Purkinje cell (primary cell): ENCODE results near the gene FANK1. TPM values are rescaled to one million over a fixed set of nuclear protein-coding genes. Genes with fewer than 3 reads are reported as not detected.

ENCODE experiments used
- polyA plus RNA-seq: library from polyadenylated mRNA; unstranded; fragments of >200 nt; fragmentation: Nextera tagmentation; gene quantifications from 2 replicates; pipeline ENCODE4 v1.2.1, GENCODE V29; 2014

Gene FANK1
- 0.70 and 4.2 TPM in 2 replicates for polyA plus RNA-seq

GRCh38 chr10:125896088-125896934 is at the start of gene FANK1:
Gene FANK1 (plus strand): TSS chr10:125896564. CDS start chr10:125896643, 79 bp downstream.

GRCh38 chr10:125881192-125881591 is 15.2 kb upstream of the FANK1 start, which contains the start of gene DHX32:
Gene DHX32 (minus strand): TSS chr10:125881292. CDS start chr10:125880824, 468 bp downstream.

Other genes starting within 250 kb of the FANK1 start
- not detected in 2 replicates for gene TEX36, start 213.4 kb upstream of the FANK1 start, polyA plus RNA-seq
- gene EDRF1, start 176.9 kb upstream of the FANK1 start, polyA plus RNA-seq: 10.0 and 15.5 TPM in 2 replicates
- gene MMP21, start 120.7 kb upstream of the FANK1 start, polyA plus RNA-seq: not detected in 2 replicates
- 15.6 and 31.0 TPM in 2 replicates for gene UROS, start 73.3 kb upstream of the FANK1 start, polyA plus RNA-seq
- gene BCCIP, start 73.0 kb upstream of the FANK1 start, polyA plus RNA-seq: 138 and 144 TPM in 2 replicates
- 9.4 and 9.5 TPM in 2 replicates for gene DHX32, start 15.3 kb upstream of the FANK1 start, polyA plus RNA-seq